Measurements from ENCODE around the gene KANK2.
"Not testable (repeated sequence)": the region's sequence is repeated elsewhere in the genome, so short reads cannot be mapped to it uniquely, and the experiment has no call there.

The KANK2 gene

GRCh38 chr19:11198769-11199424 lies 1.6 kb upstream of the KANK2 start:
- DNase-seq, result no peak

GRCh38 chr19:11198175-11198534 lies 810 bp upstream of the KANK2 start:
- intact Hi-C loops (cut with DNase I), result no loop called here
- no peak for DNase-seq

More at GRCh38 chr19:11198769-11199424, 1.6 kb upstream of the KANK2 start:
- intact Hi-C loops (cut with DNase I), result no loop called here

GRCh38 chr19:11196406-11197287 lies 698 bp downstream of the KANK2 start:
- intact Hi-C loops (cut with DNase I), result no loop called here
- DNase-seq, result no peak

DNA sequence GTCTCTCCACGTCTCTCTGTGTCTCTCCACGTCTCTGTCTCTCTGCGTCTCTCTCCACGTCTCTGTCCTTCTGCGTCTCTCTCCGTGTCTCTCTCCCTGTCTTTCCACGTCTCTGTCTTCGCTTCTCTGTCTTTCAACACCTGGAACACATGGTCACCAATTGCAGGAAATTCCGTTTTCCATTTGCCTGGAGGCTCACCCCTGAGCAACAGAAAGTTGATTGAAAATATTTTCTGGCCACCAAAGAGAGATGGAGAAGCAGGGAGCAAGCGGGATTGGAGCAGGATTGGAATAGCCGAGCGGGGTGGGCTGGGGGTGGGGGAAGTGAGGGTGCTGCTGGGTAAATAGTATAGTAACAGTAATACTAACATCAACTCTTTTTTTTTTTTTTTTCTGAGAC lies 1.7 kb downstream of the KANK2 start:
- intact Hi-C loops (cut with DNase I), result no loop called here
- no peak for DNase-seq

- DNase-seq, result no peak
- intact Hi-C loops (cut with DNase I), result no loop called here
These were observed 2.4 kb downstream of the KANK2 start for GRCh38 chr19:11194656-11195558.

- no peak for DNase-seq
- intact Hi-C loops (cut with DNase I), result no loop called here
These were observed 3.2 kb downstream of the KANK2 start for GRCh38 chr19:11194173-11194572.

- intact Hi-C loops (cut with DNase I), result no loop called here
- peak in 1 of 10 donors; percentile 84 for DNase-seq
These were observed 4.1 kb downstream of the KANK2 start for GRCh38 chr19:11192957-11193939.

DNA sequence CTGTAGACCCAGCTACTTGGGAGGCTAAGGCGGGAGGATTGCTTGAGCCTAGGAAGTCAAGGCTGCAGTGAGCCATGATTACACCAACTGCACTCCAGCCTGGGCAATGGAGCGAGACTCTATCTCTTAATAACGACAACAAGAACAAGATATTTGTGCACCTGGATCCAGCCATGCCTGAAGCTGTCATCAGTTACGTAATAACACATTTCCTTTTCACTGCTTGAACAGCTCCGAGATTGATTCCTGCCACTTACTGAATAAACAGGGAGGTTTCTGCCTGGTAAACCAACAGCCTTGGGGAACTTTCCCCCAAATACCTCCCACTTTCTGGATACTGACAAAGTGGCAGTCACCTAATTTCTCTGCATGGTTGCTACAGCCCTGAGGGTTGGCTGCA lies 5.4 kb downstream of the KANK2 start:
- intact Hi-C loops (cut with DNase I), result no loop called here
- DNase-seq, result no peak

- intact Hi-C loops (cut with DNase I), result no loop called here
- no peak for DNase-seq
These were observed 6.0 kb downstream of the KANK2 start for GRCh38 chr19:11191273-11191755.

DNA sequence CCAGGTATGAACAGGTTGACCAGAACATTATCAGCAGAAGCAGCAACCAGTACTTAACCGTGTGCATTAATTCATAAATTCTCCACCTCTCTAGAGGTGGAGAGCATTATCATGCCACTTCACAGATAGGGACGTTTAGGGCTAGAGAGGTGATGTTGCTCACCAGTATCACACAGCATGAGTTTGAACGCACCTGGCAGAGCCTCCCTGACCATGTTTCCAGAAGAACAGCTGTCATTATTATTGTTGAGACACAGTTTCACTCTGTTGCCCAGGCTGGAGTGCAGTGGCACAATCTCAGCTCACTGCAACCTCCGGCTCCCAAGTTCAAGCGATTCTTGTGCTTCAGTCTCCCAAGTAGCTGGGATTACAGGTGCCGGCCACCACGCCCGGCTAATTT lies 6.8 kb downstream of the KANK2 start:
- DNase-seq, result no peak
- intact Hi-C loops (cut with DNase I), result no loop called here

DNA sequence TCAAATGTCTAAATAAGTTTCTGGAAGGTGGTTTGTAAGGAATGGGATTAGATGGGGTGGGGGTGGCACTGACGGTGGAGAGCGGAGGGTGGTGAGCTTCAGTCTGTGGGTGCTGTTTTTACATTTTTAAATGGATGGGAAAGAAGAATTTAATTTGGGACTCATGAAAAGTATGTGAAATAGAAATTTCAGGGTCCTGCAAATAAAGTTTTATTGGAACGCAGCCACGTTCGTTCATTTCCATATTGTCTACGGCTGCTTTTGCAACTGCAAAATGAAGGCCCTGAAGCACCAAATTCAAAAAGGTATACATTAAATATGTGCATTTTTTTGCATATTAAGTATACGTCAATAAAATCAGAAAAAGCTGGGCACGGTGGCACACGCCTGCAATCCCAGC lies 9.9 kb downstream of the KANK2 start:
- no peak for DNase-seq
- intact Hi-C loops (cut with DNase I), result no loop called here

GRCh38 chr19:11182994-11183393 lies 14.4 kb downstream of the KANK2 start:
- intact Hi-C loops (cut with DNase I), result no loop called here
- no peak for DNase-seq

- intact Hi-C loops (cut with DNase I), result no loop called here
- DNase-seq, result no peak
These were observed 15.9 kb downstream of the KANK2 start for GRCh38 chr19:11181488-11181887.

GRCh38 chr19:11180975-11181374 lies 16.4 kb downstream of the KANK2 start:
- intact Hi-C loops (cut with DNase I); DNase-seq: not testable (repeated sequence)

DNA sequence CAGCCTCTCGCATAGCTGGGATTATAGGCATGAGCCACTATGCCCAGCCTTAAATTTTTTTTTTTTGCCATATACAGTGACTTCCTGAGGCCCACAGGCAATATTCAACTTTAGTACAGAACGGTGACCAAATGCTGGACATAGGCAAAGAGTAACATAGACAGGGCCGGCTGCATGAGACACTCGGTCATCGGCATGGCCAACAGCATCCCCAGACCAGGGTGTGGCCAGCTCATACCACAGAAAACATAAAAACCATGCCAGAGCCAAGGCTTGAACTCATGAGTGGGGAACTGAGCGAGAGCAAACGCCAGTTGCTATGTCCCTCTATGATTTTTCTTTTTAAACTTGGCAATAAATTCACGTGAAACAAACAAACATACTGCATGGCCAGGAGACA lies 17.0 kb downstream of the KANK2 start:
- intact Hi-C loops (cut with DNase I), result no loop called here
- DNase-seq, result no peak

- intact Hi-C loops (cut with DNase I), result no loop called here
- DNase-seq, result no peak
These were observed 17.5 kb downstream of the KANK2 start for GRCh38 chr19:11179716-11180297.

DNA sequence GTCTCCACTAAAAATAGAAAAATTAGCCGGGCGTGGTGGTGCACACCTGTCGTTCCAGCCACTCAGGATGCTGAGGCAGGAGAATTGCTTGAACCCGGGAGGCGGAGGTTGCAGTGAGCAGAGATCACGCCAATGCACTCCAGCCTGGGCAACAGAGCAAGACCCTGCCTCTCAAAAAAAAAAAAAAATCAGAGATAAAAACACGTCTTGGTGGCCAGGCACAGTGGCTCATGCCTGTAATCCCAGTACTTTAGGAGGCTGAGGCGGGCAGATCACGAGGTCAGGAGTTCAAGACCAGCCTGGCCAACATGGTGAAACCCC lies 18.2 kb downstream of the KANK2 start:
- DNase-seq; intact Hi-C loops (cut with DNase I): not testable (repeated sequence)

GRCh38 chr19:11177592-11177991 lies 19.8 kb downstream of the KANK2 start:
- DNase-seq, result no peak
- intact Hi-C loops (cut with DNase I), result no loop called here

GRCh38 chr19:11176466-11177193 lies 20.7 kb downstream of the KANK2 start:
- intact Hi-C loops (cut with DNase I), result no loop called here
- DNase-seq, result no peak

Data from posterior cingulate gyrus (tissue), 11 donors.